GM18499 (cell line): Measurements from ENCODE around the gene BTG1.
"Not testable (repeated sequence)": the region's sequence is repeated elsewhere in the genome, so short reads cannot be mapped to it uniquely, and the experiment has no call there.

Source experiments
- ATAC-seq: cut with Tn5 transposase; IDR thresholded peaks from one replicate; pipeline ENCODE4 v1.9.1; 2021; ENCODE audit warnings: moderate number of reproducible peaks; ENCODE audit not compliant: insufficient read depth, unreplicated experiment

Gene BTG1

GRCh38 chr12:92105676-92106075 lies 40.0 kb downstream of the BTG1 start:
- no peak for ATAC-seq

- ATAC-seq, result no peak
These were observed 40.5 kb downstream of the BTG1 start for GRCh38 chr12:92105110-92105509.

GRCh38 chr12:92102606-92103005 lies 43.0 kb downstream of the BTG1 start:
- ATAC-seq, result no peak

- ATAC-seq, result no peak
These were observed 46.9 kb downstream of the BTG1 start for GRCh38 chr12:92098594-92099380.

- ATAC-seq, result no peak
These were observed 49.1 kb downstream of the BTG1 start for GRCh38 chr12:92096346-92097136.

- ATAC-seq, result no peak
These were observed 50.9 kb downstream of the BTG1 start for GRCh38 chr12:92094751-92095161.

- not testable (repeated sequence) for ATAC-seq
These were observed 51.3 kb downstream of the BTG1 start for GRCh38 chr12:92094301-92094700.
